Left lung (tissue), 10 donors: Measurements from ENCODE around the gene BCL2L1. TPM values are rescaled to one million over a fixed set of nuclear protein-coding genes. Genes with fewer than 3 reads are reported as not detected.

Source experiments
- ATAC-seq: fragments of 200-7000 bp; cut with Tn5 transposase; one replicate; pipeline ENCODE4 v1.9.1; 2020; ENCODE audit warnings: moderate library complexity
- DNase-seq, 4 donors: peaks; one replicate each; pipeline ENCODE4 v3.0.0-alpha.2; 2013 to 2020
- H3K27ac ChIP-seq, 2 donors: fragments of 200-600 bp; sonication (generic) in 1 of 2; one replicate each; pipeline versions ENCODE4 v1.5.0 to v1.8.0; 2020 to 2021
- H3K27me3 ChIP-seq, 2 donors: fragments of 200-600 bp; sonication (generic) in 1 of 2; one replicate each; pipeline versions ENCODE4 v1.5.0 to v1.8.0; 2020 to 2021
- H3K36me3 ChIP-seq, 2 donors: fragments of 200-600 bp; sonication (generic) in 1 of 2; one replicate each; pipeline versions ENCODE4 v1.5.0 to v1.8.0; 2020 to 2021
- H3K4me1 ChIP-seq, 2 donors: fragments of 200-600 bp; one replicate each; pipeline ENCODE4 v1.8.0; 2021
- H3K4me3 ChIP-seq, 2 donors: fragments of 200-600 bp; sonication (generic) in 1 of 2; one replicate each; pipeline versions ENCODE4 v1.5.0 to v1.8.0; 2020 to 2021; ENCODE audit warnings: mild to moderate bottlenecking in 1 of 2
- H3K9me3 ChIP-seq, 2 donors: fragments of 200-600 bp; sonication (generic) in 1 of 2; one replicate each; pipeline versions ENCODE4 v1.5.0 to v1.8.0; 2020 to 2021
- intact Hi-C, 2 donors: fragments of 100-400 bp; cut with DNase I; formaldehyde crosslinking; loops; one replicate each; pipeline versions ENCODE4 v1.11.2 to v1.14.2; 2022
- polyA plus RNA-seq, 6 donors: library from polyadenylated mRNA; unstranded; fragments of 120-200 nt; gene quantifications; one replicate each; pipeline ENCODE4 v1.2.1, GENCODE V29; 2013; ENCODE audit not compliant: insufficient read length in 6 of 6
- total RNA-seq, 2 donors: library from RNA; stranded (reverse); fragmentation: NEBNext Ultra II Directional; extraction: Animal tissue kit (Norgen Biotek cat#: 25700); gene quantifications; one replicate each; pipeline ENCODE4 v1.2.1, GENCODE V29; 2021
- TF ChIP-seq, protein P1 (sequence below), 2 donors: fragments of 200-600 bp; sonication (generic) in 1 of 2; IDR thresholded peaks; one replicate each; pipeline versions ENCODE4 v1.5.0 to v1.8.0; 2021; ENCODE audit warnings: antibody characterized with exemption in 2 of 2
- donor health status: DM: no; HTN: yes; CAD: no.
- donor health status: DM: no; HTN: no; CAD: no.

BCL2L1 gene
- total and polyA plus RNA-seq, 8 donors = 43.3 to 181 (median 56.7) TPM

DNA sequence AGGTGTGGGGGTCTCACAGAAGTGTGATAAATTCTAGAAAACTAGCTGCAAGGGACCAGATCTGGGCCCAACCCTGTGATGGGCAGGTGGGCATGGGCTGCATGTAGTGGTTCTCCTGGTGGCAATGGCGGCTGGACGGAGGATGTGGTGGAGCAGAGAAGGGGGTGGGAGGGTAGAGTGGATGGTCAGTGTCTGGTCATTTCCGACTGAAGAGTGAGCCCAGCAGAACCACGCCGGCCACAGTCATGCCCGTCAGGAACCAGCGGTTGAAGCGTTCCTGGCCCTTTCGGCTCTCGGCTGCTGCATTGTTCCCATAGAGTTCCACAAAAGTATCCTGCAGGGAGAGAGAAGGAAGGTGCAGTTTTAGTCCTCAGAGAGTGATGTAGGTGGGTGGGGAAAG, 56.9 kb downstream of the BCL2L1 start:
- peaks cover 52 to 93% of the 10 kb centered on the region in 2 donors for H3K4me1 ChIP-seq
- ATAC-seq (no peak), DNase-seq (no peak)
- H3K4me3 ChIP-seq = no peak overlapping the region
- H3K9me3 ChIP-seq = no peaks in the 10 kb centered on the region
- peak overlapping the region; percentile 75 for H3K27ac ChIP-seq
- no peaks in the 10 kb centered on the region for H3K27me3 ChIP-seq
- intact Hi-C loops = loop anchor here (5.0 to 10.0 kb wide), 2 partner anchors 57 to 59 kb away; partner anchors contain the start of gene BCL2L1 (in 2 of the 2)
- TF ChIP-seq, protein P1, sequence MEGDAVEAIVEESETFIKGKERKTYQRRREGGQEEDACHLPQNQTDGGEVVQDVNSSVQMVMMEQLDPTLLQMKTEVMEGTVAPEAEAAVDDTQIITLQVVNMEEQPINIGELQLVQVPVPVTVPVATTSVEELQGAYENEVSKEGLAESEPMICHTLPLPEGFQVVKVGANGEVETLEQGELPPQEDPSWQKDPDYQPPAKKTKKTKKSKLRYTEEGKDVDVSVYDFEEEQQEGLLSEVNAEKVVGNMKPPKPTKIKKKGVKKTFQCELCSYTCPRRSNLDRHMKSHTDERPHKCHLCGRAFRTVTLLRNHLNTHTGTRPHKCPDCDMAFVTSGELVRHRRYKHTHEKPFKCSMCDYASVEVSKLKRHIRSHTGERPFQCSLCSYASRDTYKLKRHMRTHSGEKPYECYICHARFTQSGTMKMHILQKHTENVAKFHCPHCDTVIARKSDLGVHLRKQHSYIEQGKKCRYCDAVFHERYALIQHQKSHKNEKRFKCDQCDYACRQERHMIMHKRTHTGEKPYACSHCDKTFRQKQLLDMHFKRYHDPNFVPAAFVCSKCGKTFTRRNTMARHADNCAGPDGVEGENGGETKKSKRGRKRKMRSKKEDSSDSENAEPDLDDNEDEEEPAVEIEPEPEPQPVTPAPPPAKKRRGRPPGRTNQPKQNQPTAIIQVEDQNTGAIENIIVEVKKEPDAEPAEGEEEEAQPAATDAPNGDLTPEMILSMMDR (IDR thresholded peaks at IDR 0.05) = no peak
- peaks cover 0 to 38% of the 10 kb centered on the region in 2 donors for H3K36me3 ChIP-seq

- Histone ChIP-seq H3K4me1 (peaks cover 43 to 84% of the 10 kb centered on the region in 2 donors), H3K4me3 (no peak overlapping the region)
- TF ChIP-seq, protein P1 (IDR thresholded peaks at IDR 0.05) = no peak
Observed at GRCh38 chr20:31664696-31665354, 57.8 kb downstream of the BCL2L1 start.

GRCh38 chr20:31663838-31664695, 58.6 kb downstream of the BCL2L1 start:
- intact Hi-C loops = loop anchor here in 1 of 2 donors (10.0 kb wide), 1 partner anchor 61 kb away; the partner anchor contains the start of gene BCL2L1
- no peaks in the 10 kb centered on the region for H3K27me3 ChIP-seq
- DNase-seq (peak in 2 of 4 donors; percentile 46 to 68), ATAC-seq (peak; percentile 74)
- peak overlapping the region; percentile 67 to 75 for H3K27ac ChIP-seq
- TF ChIP-seq, protein P1 (IDR thresholded peaks at IDR 0.05) = no peak
- H3K4me1 ChIP-seq = peaks cover 38 to 76% of the 10 kb centered on the region in 2 donors
- H3K9me3 ChIP-seq = no peaks in the 10 kb centered on the region
- H3K4me3 ChIP-seq = no peak overlapping the region
- peaks cover 0 to 28% of the 10 kb centered on the region in 2 donors for H3K36me3 ChIP-seq

More at GRCh38 chr20:31664696-31665354, 57.8 kb downstream of the BCL2L1 start:
- H3K27ac ChIP-seq = peak overlapping the region; percentile 67 to 75
- DNase-seq (no peak), ATAC-seq (peak; percentile 42)
- H3K9me3 ChIP-seq = no peaks in the 10 kb centered on the region
- H3K27me3 ChIP-seq = no peaks in the 10 kb centered on the region
- peaks cover 0 to 35% of the 10 kb centered on the region in 2 donors for H3K36me3 ChIP-seq
- intact Hi-C loops = loop anchor here (5.0 to 10.0 kb wide), 2 partner anchors 57 to 60 kb away; partner anchors contain the start of gene BCL2L1 (in 2 of the 2)

DNA sequence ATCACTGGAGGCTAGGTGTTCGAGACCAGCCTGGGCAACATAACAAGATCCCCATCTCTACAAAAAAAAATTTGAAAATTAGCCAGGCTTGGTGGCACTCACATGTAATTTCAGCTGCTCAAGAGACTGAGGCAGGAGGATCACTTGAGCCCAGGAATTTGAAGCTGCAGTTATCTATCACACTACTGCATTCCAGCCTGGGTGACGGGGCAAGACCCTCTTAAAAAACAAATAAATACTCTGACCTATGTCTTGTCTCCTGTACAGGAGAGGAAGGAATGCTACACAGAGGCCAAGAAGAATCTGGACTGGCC, 59.2 kb downstream of the BCL2L1 start:
- no peak overlapping the region for H3K4me3 ChIP-seq
- ATAC-seq (no peak), DNase-seq (no peak)
- intact Hi-C loops = loop anchor here in 1 of 2 donors (10.0 kb wide), 1 partner anchor 61 kb away; the partner anchor contains the start of gene BCL2L1
- H3K36me3 ChIP-seq = peaks cover 0 to 28% of the 10 kb centered on the region in 2 donors
- TF ChIP-seq, protein P1 (IDR thresholded peaks at IDR 0.05) = no peak
- H3K27me3 ChIP-seq = no peaks in the 10 kb centered on the region
- no peaks in the 10 kb centered on the region for H3K9me3 ChIP-seq
- peaks cover 38 to 71% of the 10 kb centered on the region in 2 donors for H3K4me1 ChIP-seq
- H3K27ac ChIP-seq = peak overlapping the region; percentile 67 to 75
